ENCODE data around the gene ABCC11. TPM values are rescaled to one million over a fixed set of nuclear protein-coding genes. Genes with fewer than 3 reads are reported as not detected.

ABCC11 gene
- total RNA-seq, 4 donors from 2014 or later, result not detected

- TF ChIP-seq EP300 (IDR thresholded peaks at IDR 0.05), result no peak
- no peak for TF ChIP-seq POLR2A (IDR thresholded peaks at IDR 0.05)
- TF ChIP-seq, protein P1, sequence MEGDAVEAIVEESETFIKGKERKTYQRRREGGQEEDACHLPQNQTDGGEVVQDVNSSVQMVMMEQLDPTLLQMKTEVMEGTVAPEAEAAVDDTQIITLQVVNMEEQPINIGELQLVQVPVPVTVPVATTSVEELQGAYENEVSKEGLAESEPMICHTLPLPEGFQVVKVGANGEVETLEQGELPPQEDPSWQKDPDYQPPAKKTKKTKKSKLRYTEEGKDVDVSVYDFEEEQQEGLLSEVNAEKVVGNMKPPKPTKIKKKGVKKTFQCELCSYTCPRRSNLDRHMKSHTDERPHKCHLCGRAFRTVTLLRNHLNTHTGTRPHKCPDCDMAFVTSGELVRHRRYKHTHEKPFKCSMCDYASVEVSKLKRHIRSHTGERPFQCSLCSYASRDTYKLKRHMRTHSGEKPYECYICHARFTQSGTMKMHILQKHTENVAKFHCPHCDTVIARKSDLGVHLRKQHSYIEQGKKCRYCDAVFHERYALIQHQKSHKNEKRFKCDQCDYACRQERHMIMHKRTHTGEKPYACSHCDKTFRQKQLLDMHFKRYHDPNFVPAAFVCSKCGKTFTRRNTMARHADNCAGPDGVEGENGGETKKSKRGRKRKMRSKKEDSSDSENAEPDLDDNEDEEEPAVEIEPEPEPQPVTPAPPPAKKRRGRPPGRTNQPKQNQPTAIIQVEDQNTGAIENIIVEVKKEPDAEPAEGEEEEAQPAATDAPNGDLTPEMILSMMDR (IDR thresholded peaks at IDR 0.05), result no peak
- H3K27me3 ChIP-seq, result no peaks in the 10 kb centered on the region
- 78 to 84% methylated on average over 6 of the region's 6 CpGs for WGBS, 2 donors
- H3K4me3 ChIP-seq, result no peak overlapping the region
- H3K9me3 ChIP-seq, result no peaks in the 10 kb centered on the region
- no peaks in the 10 kb centered on the region for H3K36me3 ChIP-seq
- no peak for DNase-seq (ENCODE audit: low spot score in 2 of 2)
- no peak overlapping the region for H3K27ac ChIP-seq
- no peaks in the 10 kb centered on the region for H3K4me1 ChIP-seq
Measured at GRCh38 chr16:48131201-48131935, 116.0 kb downstream of the ABCC11 start.

DNA sequence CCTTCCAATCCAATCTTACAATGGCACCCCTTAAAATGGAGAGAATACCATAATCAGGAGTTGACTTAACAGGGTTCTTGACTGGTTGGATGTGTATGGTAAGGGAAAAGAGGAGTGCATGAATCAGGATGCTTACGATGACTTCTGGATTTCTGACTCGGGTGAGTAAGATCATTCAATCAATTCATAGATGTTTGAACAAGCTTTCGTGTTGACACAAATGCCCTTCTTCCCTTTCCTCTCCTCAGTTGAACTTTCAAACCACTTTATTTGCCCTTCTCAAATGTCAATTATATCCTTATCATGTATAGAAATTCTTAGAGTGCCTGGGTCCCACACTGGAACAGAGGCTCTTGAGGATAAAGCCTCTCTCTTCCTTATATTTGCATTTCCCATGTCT lies 117.4 kb downstream of the ABCC11 start:
- no peaks in the 10 kb centered on the region for H3K27me3 ChIP-seq
- no peak overlapping the region for H3K4me3 ChIP-seq
- H3K36me3 ChIP-seq, result no peaks in the 10 kb centered on the region
- H3K9me3 ChIP-seq, result no peaks in the 10 kb centered on the region
- no peak for DNase-seq (ENCODE audit: low spot score in 2 of 2)
- 78 to 85% methylated on average over 3 of the region's 3 CpGs for WGBS, 2 donors
- no peak overlapping the region for H3K27ac ChIP-seq
- no peaks in the 10 kb centered on the region for H3K4me1 ChIP-seq
- TF ChIP-seq EP300 (IDR thresholded peaks at IDR 0.05) (no peak), POLR2A (IDR thresholded peaks at IDR 0.05) (no peak)
- TF ChIP-seq, protein P1 (IDR thresholded peaks at IDR 0.05), result no peak

GRCh38 chr16:48128769-48129168 lies 118.6 kb downstream of the ABCC11 start:
- DNase-seq (ENCODE audit: low spot score in 2 of 2), result no peak
- H3K4me3 ChIP-seq, result no peak overlapping the region
- no peaks in the 10 kb centered on the region for H3K27me3 ChIP-seq
- no peaks in the 10 kb centered on the region for H3K36me3 ChIP-seq
- 73 to 80% methylated on average over 2 of the region's 2 CpGs for WGBS, 2 donors
- TF ChIP-seq, protein P1 (IDR thresholded peaks at IDR 0.05), result no peak
- TF ChIP-seq EP300 (IDR thresholded peaks at IDR 0.05), result no peak
- no peak for TF ChIP-seq POLR2A (IDR thresholded peaks at IDR 0.05)
- no peaks in the 10 kb centered on the region for H3K9me3 ChIP-seq
- H3K4me1 ChIP-seq, result no peaks in the 10 kb centered on the region
- H3K27ac ChIP-seq, result no peak overlapping the region

- TF ChIP-seq EP300 (IDR thresholded peaks at IDR 0.05), result no peak
- TF ChIP-seq, protein P1 (IDR thresholded peaks at IDR 0.05), result no peak
- no peak for TF ChIP-seq POLR2A (IDR thresholded peaks at IDR 0.05)
- H3K36me3 ChIP-seq, result no peaks in the 10 kb centered on the region
- H3K9me3 ChIP-seq, result no peaks in the 10 kb centered on the region
- no peaks in the 10 kb centered on the region for H3K27me3 ChIP-seq
- no peak overlapping the region for H3K4me3 ChIP-seq
- no peak for DNase-seq (ENCODE audit: low spot score in 2 of 2)
- no peak overlapping the region for H3K27ac ChIP-seq
- WGBS, 2 donors, result 73% methylated on average over 13 of the region's 13 CpGs
- H3K4me1 ChIP-seq, result no peaks in the 10 kb centered on the region
Measured at GRCh38 chr16:48126801-48127644, 120.3 kb downstream of the ABCC11 start.

- WGBS, 2 donors, result 68 to 78% methylated on average over 5 of the region's 5 CpGs
- Histone ChIP-seq H3K27me3 (no peaks in the 10 kb centered on the region), H3K4me3 (no peak overlapping the region), H3K36me3 (no peaks in the 10 kb centered on the region), H3K27ac (no peak overlapping the region), H3K9me3 (no peaks in the 10 kb centered on the region), H3K4me1 (no peaks in the 10 kb centered on the region)
- no peak for DNase-seq (ENCODE audit: low spot score in 2 of 2)
- no peak for TF ChIP-seq EP300 (IDR thresholded peaks at IDR 0.05)
- TF ChIP-seq, protein P1 (IDR thresholded peaks at IDR 0.05), result no peak
- TF ChIP-seq POLR2A (IDR thresholded peaks at IDR 0.05), result no peak
Measured at GRCh38 chr16:48125888-48126287, 121.5 kb downstream of the ABCC11 start.
